IPS-11a (cell line): ENCODE results near the gene AHRR.
A peak's percentile ranks its signal among the peaks of the same experiment; 100 is the strongest.

ENCODE experiments used
- H3K4me3 ChIP-seq: one replicate; pipeline ENCODE4 v1.5.1; 2013; ENCODE audit warnings: low read depth, low read length, control low read depth

Gene AHRR

GRCh38 chr5:320524-321229, 837 bp upstream of the AHRR start:
- peak overlapping the region; percentile 37 for H3K4me3 ChIP-seq

DNA sequence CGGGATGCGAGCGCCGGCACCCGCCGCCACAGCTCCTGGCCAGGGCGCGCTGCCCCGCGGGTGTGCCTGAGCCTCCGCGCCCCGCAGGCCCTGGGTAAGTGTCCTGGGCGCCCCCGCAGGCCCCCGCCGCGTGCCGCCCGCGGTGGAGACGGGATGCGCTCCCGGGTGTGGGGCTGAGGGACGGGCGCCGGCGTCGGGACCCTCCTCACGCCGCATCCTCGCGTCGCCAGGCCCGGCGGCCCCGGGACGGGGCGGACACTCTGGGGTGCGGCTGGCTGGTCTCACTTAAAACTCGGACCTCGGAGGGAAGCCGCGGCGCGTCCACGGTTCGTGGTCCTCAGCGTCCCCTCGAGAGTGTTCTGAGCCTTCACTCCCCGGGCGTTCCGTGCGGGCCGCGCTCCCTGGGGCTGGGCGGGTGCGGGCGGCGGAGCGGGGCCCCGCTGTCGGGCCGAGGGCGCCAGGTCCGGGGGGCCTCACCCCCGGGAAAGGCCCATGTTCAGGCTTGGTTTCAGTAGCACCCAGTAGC, 275 bp downstream of the AHRR start:
- H3K4me3 ChIP-seq: peak overlapping the region; percentile 30

- peak overlapping the region; percentile 30 for H3K4me3 ChIP-seq
Observed at GRCh38 chr5:322281-322941, 897 bp downstream of the AHRR start.

DNA sequence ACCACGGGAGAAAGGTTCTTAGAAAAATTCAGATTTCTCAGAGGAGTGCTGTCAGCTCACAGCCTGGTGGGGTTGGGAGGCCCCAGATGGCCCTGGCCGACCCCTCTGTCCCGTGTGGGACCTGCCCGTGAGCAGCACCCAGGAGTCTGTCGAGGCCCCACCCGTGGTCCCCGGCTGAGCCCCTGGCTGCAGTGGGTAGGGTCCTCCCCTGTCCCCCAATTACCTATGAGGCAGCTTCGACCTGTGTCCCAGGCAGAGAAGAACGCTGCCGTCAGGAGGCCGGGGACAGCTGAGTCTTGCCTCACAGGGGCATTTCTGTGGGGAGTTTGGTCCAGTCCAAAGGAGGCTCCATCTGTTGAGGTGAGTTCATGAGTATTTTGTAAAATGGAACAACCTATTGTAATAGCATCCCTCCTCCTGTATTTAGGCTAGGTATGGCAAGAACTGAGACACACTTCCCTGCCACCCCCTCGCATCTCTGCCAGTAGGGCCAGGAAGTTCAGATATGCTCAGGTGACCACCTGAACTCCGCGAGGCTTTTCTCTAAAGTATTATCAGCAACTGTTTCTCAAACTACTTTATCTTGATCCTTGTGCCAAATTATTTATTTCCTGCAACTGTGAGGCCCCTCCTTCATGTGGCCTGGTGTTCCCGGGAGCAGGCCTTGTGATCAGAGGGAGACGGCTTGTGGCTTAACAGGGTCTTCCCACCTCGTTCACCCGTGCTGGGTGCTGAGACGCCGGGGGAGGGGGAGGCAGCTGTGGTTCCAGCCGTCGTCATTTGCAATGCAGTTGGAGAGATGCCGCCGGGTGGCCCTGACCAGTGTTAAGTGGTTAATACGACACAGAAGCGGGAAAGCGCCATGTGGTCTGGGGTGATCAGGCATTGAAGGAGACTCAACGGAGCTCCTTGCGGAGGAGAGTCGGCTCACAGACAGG, 1.7 kb downstream of the AHRR start:
- no peak overlapping the region for H3K4me3 ChIP-seq

DNA sequence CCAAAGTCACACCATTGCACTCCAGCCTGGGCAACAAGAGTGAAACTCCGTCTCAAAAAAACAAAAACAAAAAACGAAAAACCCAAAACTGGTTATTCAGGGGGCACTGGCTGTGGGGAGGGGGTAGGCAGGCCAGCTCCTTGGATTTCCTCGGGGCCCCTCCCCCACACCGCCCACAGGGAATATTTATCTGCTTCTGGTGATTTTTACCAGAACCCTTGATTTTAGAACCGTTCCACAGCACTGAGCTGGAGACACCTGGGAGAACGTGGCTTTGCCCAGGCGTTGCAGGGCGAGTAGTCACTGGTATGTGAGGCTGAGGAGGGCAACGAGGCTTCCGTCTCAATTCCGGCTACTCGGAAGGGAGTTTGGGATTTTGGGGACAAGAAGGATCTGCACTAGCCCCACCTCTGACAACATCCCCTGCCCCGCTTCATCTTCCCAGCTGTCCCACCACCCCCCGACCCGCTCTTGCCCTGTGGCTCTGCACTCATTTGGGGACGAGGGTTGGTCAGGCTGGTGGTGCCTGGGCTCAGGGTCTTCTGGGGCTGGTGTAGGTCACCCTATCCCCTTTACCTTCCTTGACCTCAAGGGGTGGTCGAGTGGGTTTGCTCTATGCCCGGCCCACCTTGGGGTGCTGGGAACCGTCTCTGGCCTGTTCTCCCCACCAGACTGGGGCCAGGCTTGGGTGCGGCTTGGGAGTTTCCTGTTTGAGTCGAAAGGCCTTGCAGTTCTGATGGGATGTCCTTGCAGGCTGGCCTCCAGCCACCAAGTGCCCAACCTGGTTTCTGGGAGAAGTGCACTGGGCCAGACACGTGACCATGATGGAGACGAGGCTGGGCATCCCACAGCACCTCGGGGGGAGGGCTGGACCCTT, 3.5 kb downstream of the AHRR start:
- no peak overlapping the region for H3K4me3 ChIP-seq

DNA sequence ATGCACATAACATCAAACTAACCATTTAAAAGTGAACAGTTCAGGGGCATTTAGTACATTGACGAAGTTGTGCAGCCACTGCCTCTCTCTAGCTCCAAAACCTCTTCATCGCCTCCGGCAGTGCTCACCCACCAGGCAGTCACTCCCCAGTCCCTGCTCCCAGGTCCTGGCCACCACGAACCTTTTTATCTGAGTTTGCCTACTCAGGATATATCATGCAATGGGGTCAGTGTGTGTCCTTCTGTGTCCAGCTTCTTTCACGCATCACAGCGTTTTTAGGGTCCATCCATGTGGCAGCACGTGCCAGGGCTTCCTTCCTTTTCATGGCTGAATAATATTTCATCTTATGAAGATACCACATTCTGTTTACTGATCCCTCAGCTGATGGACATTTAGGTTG, 4.6 kb downstream of the AHRR start:
- no peak overlapping the region for H3K4me3 ChIP-seq

DNA sequence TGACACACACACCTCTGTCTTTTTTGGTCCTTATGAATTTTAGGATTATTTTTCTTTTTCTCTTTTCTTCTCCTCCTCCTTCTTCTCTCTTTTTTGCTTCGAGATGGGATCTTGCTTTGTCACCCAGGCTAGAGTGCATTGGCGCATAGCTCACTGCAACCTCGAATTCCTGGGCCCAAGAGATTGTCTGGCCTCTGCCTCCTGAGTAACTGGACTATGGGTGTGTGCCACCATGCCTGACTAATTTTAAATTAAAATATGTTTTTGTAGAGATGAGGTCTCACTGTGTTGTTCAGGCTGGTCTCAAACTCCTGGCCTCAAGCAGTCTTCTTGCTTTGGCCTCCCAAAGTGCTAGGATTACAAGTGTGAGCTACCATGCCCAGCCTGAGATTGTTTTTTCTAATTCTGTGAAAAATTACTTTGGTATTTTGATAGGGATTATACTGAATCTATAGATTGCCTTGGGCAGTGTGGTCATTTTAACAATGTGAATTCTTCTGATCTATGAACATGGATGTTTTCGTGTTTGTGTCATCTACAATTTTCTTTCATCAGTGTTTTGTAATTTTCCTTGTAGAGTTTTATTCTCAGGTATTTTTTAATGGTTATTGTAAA, 7.7 kb downstream of the AHRR start:
- H3K4me3 ChIP-seq: no peak overlapping the region

- no peak overlapping the region for H3K4me3 ChIP-seq
Observed at GRCh38 chr5:329768-330167, 8.3 kb downstream of the AHRR start.

GRCh38 chr5:332843-333242, 11.3 kb downstream of the AHRR start:
- no peak overlapping the region for H3K4me3 ChIP-seq

- H3K4me3 ChIP-seq: no peak overlapping the region
Observed at GRCh38 chr5:333945-334344, 12.4 kb downstream of the AHRR start.

DNA sequence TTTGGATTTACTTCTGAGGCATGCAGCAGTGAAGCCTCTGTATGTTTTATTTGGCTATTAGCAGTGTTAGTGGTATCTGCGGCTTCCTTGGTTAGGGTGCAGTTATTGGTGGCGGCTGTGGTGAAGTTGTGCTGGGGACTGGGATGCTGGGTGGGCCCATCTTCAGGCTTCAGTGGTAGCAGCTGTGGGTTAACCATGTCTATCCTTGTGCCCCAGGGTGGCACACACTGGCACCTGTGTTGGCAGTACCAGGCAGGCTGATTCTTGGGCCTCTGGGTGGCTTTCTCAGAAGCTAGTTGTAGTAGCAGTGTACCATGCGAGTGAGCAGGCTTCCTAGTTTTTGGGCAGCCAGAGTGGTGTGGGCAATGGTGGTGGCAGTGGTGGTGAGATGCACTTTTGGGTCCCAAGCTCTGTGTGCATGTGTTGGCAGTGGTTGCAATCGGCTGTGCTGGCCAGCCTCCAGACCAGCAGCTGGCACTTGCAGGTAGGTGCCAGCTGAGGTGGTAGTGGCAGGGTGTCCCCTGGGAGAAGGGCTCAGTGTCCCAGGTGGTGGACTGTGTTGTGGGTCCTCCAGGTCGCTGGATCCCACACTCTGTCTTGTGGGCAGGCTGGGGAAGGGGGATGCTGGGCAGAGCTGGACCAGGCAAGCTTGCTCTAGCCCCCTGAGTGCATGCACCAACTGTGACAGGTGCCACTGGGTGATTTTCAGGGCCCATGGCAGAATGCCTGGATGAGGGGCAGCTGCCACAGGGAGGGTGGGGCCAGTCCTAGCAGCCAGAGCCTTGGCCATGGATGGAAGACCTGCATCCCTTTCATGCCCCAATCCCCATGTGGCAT, 13.6 kb downstream of the AHRR start:
- H3K4me3 ChIP-seq: no peak overlapping the region

GRCh38 chr5:335740-336038, 14.2 kb downstream of the AHRR start:
- H3K4me3 ChIP-seq: no peak overlapping the region

GRCh38 chr5:337563-338130, 16.1 kb downstream of the AHRR start:
- H3K4me3 ChIP-seq: no peak overlapping the region

DNA sequence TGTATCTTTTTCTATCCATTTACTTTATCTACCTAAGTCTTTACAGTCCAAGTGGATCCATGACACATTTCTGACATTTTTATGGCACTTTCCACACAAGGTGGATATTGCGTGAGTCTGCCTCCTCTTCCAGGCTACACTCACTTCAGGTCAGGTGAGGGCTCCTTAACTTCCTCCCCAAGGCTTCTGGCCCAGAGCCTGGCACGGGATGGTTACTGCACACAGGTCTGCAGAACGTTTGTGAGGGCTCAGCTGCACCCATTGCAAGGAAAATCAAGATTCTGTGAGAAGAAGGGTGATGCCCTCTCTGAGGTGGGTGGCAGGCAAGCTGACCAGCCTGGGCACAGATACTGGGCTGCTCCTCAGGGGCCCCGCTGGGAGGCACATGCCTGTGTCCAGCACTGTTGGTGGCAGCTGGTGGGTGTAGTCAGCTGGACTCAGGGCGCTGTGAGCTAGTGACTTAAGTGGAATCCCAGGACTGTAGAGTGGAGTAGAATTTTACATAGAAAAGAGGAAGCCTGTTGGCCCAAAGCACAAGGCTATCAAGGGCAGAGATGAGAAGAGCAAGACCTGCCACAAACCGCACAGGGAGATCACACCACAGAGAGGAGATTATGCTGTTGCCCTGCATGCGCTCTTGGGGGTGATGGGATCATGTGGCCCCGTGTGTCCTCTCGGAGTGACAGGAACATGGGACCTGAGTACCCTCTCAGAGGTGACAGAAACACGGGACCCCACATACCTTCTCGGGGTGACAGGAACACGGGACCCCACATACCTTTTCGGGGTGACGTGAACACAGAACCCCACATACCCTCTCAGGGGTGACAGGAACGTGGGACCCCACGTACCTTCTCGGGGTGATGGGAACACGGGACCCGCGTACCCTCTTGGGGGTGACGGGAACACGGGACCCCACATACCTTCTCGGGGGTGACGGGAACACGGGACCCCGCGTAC, 21.3 kb downstream of the AHRR start:
- no peak overlapping the region for H3K4me3 ChIP-seq

DNA sequence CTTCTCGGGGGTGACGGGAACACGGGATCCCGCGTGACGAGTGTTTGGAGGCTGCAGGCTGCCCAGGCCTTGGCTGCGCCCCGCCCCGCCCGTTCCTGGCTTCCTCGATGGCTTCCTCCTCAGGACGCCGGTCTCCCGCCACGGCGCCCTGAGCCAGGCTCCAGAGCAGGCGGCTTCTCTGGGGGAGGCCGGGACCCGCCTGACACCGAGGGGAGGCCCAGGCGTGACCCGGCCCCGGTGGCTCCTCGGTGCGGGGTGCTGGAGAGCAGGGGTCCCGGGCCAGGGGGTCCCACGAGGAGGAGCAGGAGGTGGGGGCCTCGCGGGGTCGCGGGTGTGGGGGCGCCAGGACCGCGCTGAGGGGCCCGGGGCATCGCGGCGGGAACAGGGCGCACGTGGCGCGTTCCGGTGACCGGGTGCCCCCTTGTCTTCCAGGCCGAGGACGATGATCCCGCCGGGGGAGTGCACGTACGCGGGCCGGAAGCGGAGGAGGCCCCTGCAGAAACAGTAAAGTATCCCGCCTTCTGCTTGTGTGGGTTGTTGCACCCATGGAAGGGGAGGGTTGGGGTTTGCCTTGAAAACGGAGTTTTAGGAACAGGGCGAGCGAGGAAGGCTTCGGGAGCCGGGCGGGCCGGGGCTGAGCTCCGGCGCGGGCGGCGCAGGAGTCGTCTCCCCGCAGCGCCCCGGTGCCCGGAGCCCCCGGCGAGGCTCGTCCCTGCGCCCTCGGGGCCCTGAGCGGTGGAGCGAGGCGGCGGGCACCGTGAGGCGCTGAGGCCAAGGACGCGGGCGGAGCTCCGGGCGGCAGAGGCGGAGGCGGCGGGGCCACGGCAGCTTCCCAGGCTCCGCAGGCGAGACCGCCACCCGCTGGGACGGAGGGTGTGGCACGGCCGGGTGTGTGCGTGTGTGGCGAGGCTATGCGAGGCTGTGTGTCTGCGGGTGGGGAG, 22.2 kb downstream of the AHRR start:
- peak overlapping the region; percentile 4 for H3K4me3 ChIP-seq

DNA sequence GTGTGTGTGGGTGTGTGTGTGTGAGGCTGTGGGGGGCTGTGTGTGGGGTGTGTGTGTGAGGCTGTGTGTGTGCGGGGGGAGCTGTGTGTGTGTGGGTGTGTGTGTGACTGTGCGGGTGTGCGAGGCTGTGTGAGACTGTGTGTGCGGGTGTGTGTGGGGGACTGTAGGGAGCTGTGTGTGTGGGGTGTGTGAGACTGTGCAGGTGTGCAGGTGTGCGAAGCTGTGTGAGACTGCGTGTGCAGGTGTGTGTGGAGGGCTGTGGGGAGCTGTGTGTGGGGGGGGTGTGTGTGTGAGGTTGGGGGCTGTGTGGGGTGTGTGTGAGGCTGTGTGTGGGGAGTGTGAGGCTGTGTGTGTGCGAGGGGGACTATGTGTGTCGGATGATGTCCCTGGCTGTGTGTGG, 23.2 kb downstream of the AHRR start:
- no peak overlapping the region for H3K4me3 ChIP-seq
